Mesothelial cell of epicardium (in vitro differentiated cells): ENCODE measurements around the gene FOXE1. TPM values are rescaled to one million over a fixed set of nuclear protein-coding genes. Genes with fewer than 3 reads are reported as not detected.
A peak's percentile ranks its signal among the peaks of the same experiment; 100 is the strongest.

Experiments
- DNase-seq, 2 experiments: peaks; one replicate each; pipeline ENCODE4 v3.0.0; 2021; ENCODE audit warnings: low spot score in 2 of 2; ENCODE audit not compliant: unreplicated experiment in 2 of 2
- H3K27ac Mint-ChIP-seq: 2 replicates; pipeline ENCODE4 v1.8.0; 2021; ENCODE audit warnings: mixed read lengths
- H3K27me3 Mint-ChIP-seq: 2 replicates; pipeline ENCODE4 v1.8.0; 2021; ENCODE audit warnings: low read depth, mixed read lengths
- H3K36me3 Mint-ChIP-seq: 2 replicates; pipeline ENCODE4 v1.8.0; 2021; ENCODE audit warnings: mixed read lengths
- H3K4me1 Mint-ChIP-seq: 2 replicates; pipeline ENCODE4 v1.8.0; 2021; ENCODE audit warnings: mixed read lengths
- H3K4me3 Mint-ChIP-seq: 2 replicates; pipeline ENCODE4 v1.8.0; 2021; ENCODE audit warnings: mild to moderate bottlenecking, moderate library complexity, mixed read lengths
- H3K9me3 Mint-ChIP-seq: 2 replicates; pipeline ENCODE4 v1.8.0; 2021; ENCODE audit warnings: mixed read lengths
- CTCF ChIP-seq: fragments of 200-600 bp; sonication (generic); IDR thresholded peaks from one replicate; pipeline ENCODE4 v1.5.0; 2021; ENCODE audit warnings: antibody characterized with exemption; ENCODE audit not compliant: unreplicated experiment
- total RNA-seq: library from RNA; stranded (reverse); gene quantifications from 3 replicates; pipeline ENCODE4 v1.2.1, GENCODE V29; 2021

The FOXE1 gene
- total RNA-seq, 1 donor from 2014 or later: not detected

- Mint-ChIP-seq H3K9me3 (peaks cover 13% of the 10 kb centered on the region), H3K27me3 (peaks cover 10% of the 10 kb centered on the region), H3K4me1 (no peaks in the 10 kb centered on the region), H3K27ac (no peak overlapping the region), H3K36me3 (peaks cover 3% of the 10 kb centered on the region), H3K4me3 (no peak overlapping the region)
- TF ChIP-seq CTCF: no peak
- no peak for DNase-seq
Observed at GRCh38 chr9:97895695-97896332, 42.8 kb downstream of the FOXE1 start.

- H3K27ac Mint-ChIP-seq: no peak overlapping the region
- no peak for DNase-seq
- no peak overlapping the region for H3K4me3 Mint-ChIP-seq
Observed at GRCh38 chr9:97900103-97900737, 47.2 kb downstream of the FOXE1 start.

GRCh38 chr9:97900738-97901565, 47.9 kb downstream of the FOXE1 start:
- Mint-ChIP-seq H3K9me3 (no peaks in the 10 kb centered on the region), H3K27me3 (no peaks in the 10 kb centered on the region), H3K4me1 (no peaks in the 10 kb centered on the region), H3K36me3 (peaks cover 5% of the 10 kb centered on the region), H3K4me3 (no peak overlapping the region), H3K27ac (no peak overlapping the region)
- DNase-seq: no peak
- TF ChIP-seq CTCF: peak; percentile 65

More at GRCh38 chr9:97900103-97900737, 47.2 kb downstream of the FOXE1 start:
- Mint-ChIP-seq H3K36me3 (peaks cover 5% of the 10 kb centered on the region), H3K27me3 (no peaks in the 10 kb centered on the region), H3K4me1 (no peaks in the 10 kb centered on the region), H3K9me3 (no peaks in the 10 kb centered on the region)
- no peak for TF ChIP-seq CTCF

GRCh38 chr9:97903177-97903576, 50.2 kb downstream of the FOXE1 start:
- H3K36me3 Mint-ChIP-seq: peaks cover 14% of the 10 kb centered on the region
- H3K9me3 Mint-ChIP-seq: no peaks in the 10 kb centered on the region
- H3K4me3 Mint-ChIP-seq: no peak overlapping the region
- TF ChIP-seq CTCF: no peak
- no peaks in the 10 kb centered on the region for H3K27me3 Mint-ChIP-seq
- no peaks in the 10 kb centered on the region for H3K4me1 Mint-ChIP-seq
- H3K27ac Mint-ChIP-seq: no peak overlapping the region
- DNase-seq: no peak

- no peak for TF ChIP-seq CTCF
- Mint-ChIP-seq H3K9me3 (no peaks in the 10 kb centered on the region), H3K27ac (no peak overlapping the region), H3K4me3 (no peak overlapping the region), H3K4me1 (no peaks in the 10 kb centered on the region), H3K36me3 (peaks cover 20% of the 10 kb centered on the region), H3K27me3 (no peaks in the 10 kb centered on the region)
- DNase-seq: no peak
Observed at GRCh38 chr9:97904725-97905124, 51.7 kb downstream of the FOXE1 start.
